Naive B cell (primary cell): ENCODE results near the gene TUBGCP6. TPM values are rescaled to one million over a fixed set of nuclear protein-coding genes. Genes with fewer than 3 reads are reported as not detected.

ENCODE experiments used
- ATAC-seq, 2 donors: fragments of 150-1000 bp; cut with Tn5 transposase; 2 replicates each; pipeline ENCODE4 v1.10.0; 2021; ENCODE audit warnings: low read depth in 2 of 2, mild to moderate bottlenecking in 2 of 2, moderate library complexity in 2 of 2
- DNase-seq: peaks from one replicate; pipeline ENCODE4 v3.0.0; 2022
- H3K27ac Mint-ChIP-seq, 6 donors: one replicate each; pipeline ENCODE4 v1.8.0; 2020 to 2022; ENCODE audit warnings: mild to moderate bottlenecking in 6 of 6, mixed read lengths in 6 of 6, moderate library complexity in 5 of 6, inconsistent platforms in 2 of 6
- H3K27me3 Mint-ChIP-seq, 3 donors: one replicate each; pipeline ENCODE4 v1.8.0; 2021 to 2022; ENCODE audit warnings: mixed read lengths in 3 of 3, mild to moderate bottlenecking in 1 of 3
- H3K36me3 Mint-ChIP-seq, 2 donors: one replicate each; pipeline ENCODE4 v1.8.0; 2020 to 2022; ENCODE audit warnings: mixed read lengths in 2 of 2, inconsistent platforms in 1 of 2, mild to moderate bottlenecking in 1 of 2
- H3K4me1 Mint-ChIP-seq, 3 donors: one replicate each; pipeline ENCODE4 v1.8.0; 2020 to 2022; ENCODE audit warnings: mixed read lengths in 3 of 3, inconsistent platforms in 1 of 3, mild to moderate bottlenecking in 1 of 3, moderate library complexity in 1 of 3
- H3K4me3 Mint-ChIP-seq, 8 donors: one replicate each; pipeline ENCODE4 v1.8.0; 2020 to 2022; ENCODE audit warnings: mild to moderate bottlenecking in 8 of 8, mixed read lengths in 8 of 8, moderate library complexity in 8 of 8, inconsistent platforms in 2 of 8
- H3K9me3 Mint-ChIP-seq, 7 donors: one replicate each; pipeline ENCODE4 v1.8.0; 2020 to 2022; ENCODE audit warnings: mixed read lengths in 7 of 7, mild to moderate bottlenecking in 5 of 7, inconsistent platforms in 2 of 7, moderate library complexity in 1 of 7
- polyA plus RNA-seq, 6 donors: library from polyadenylated mRNA; unstranded; fragments of 300-500 nt; fragmentation: Illumina TruSeq; gene quantifications; one replicate each; pipeline ENCODE4 v1.2.3, GENCODE V29; 2021; ENCODE audit warnings: low read depth in 6 of 6

Gene TUBGCP6
- polyA plus RNA-seq, 6 donors from 2014 or later: 11.6 to 23.2 (median 14.2) TPM

- DNase-seq (no peak), ATAC-seq (no peak)
- Mint-ChIP-seq H3K27ac (no peak overlapping the region), H3K4me1 (no peaks in the 10 kb centered on the region), H3K27me3 (peaks cover 0 to 12% (median 0%) of the 10 kb centered on the region in 3 donors), H3K9me3 (no peaks in the 10 kb centered on the region), H3K36me3 (no peaks in the 10 kb centered on the region), H3K4me3 (no peak overlapping the region)
Observed at GRCh38 chr22:50285568-50286229, 40.9 kb upstream of the TUBGCP6 start.

- H3K9me3 Mint-ChIP-seq: no peaks in the 10 kb centered on the region
- no peaks in the 10 kb centered on the region for H3K36me3 Mint-ChIP-seq
- no peak overlapping the region for H3K4me3 Mint-ChIP-seq
- no peaks in the 10 kb centered on the region for H3K4me1 Mint-ChIP-seq
- DNase-seq (no peak), ATAC-seq (no peak)
- H3K27ac Mint-ChIP-seq: no peak overlapping the region
- H3K27me3 Mint-ChIP-seq: peaks cover 0 to 8% (median 0%) of the 10 kb centered on the region in 3 donors
Observed at GRCh38 chr22:50284479-50284878, 39.7 kb upstream of the TUBGCP6 start.

GRCh38 chr22:50283821-50284220, 39.0 kb upstream of the TUBGCP6 start:
- Mint-ChIP-seq H3K4me3 (no peak overlapping the region), H3K27ac (no peak overlapping the region), H3K36me3 (no peaks in the 10 kb centered on the region), H3K4me1 (no peaks in the 10 kb centered on the region), H3K27me3 (peaks cover 0 to 7% (median 0%) of the 10 kb centered on the region in 3 donors), H3K9me3 (no peaks in the 10 kb centered on the region)
- DNase-seq (no peak), ATAC-seq (no peak)

- Mint-ChIP-seq H3K27ac (no peak overlapping the region), H3K36me3 (no peaks in the 10 kb centered on the region), H3K27me3 (no peaks in the 10 kb centered on the region), H3K4me3 (no peak overlapping the region), H3K4me1 (no peaks in the 10 kb centered on the region), H3K9me3 (no peaks in the 10 kb centered on the region)
- ATAC-seq (peak in 1 of 2 donors; percentile 43), DNase-seq (no peak)
Observed at GRCh38 chr22:50282361-50283155, 37.7 kb upstream of the TUBGCP6 start.

- no peak for ATAC-seq
- no peaks in the 10 kb centered on the region for H3K36me3 Mint-ChIP-seq
Observed at GRCh38 chr22:50281957-50282356, 37.1 kb upstream of the TUBGCP6 start.

GRCh38 chr22:50281384-50281760, 36.5 kb upstream of the TUBGCP6 start:
- ATAC-seq (no peak), DNase-seq (no peak)
- no peaks in the 10 kb centered on the region for H3K36me3 Mint-ChIP-seq
- H3K4me1 Mint-ChIP-seq: no peaks in the 10 kb centered on the region
- no peak overlapping the region for H3K4me3 Mint-ChIP-seq
- no peak overlapping the region for H3K27ac Mint-ChIP-seq
- H3K27me3 Mint-ChIP-seq: no peaks in the 10 kb centered on the region
- H3K9me3 Mint-ChIP-seq: no peaks in the 10 kb centered on the region

More at GRCh38 chr22:50281957-50282356, 37.1 kb upstream of the TUBGCP6 start:
- DNase-seq: no peak
- Mint-ChIP-seq H3K4me3 (no peak overlapping the region), H3K27ac (no peak overlapping the region), H3K9me3 (no peaks in the 10 kb centered on the region), H3K4me1 (no peaks in the 10 kb centered on the region), H3K27me3 (no peaks in the 10 kb centered on the region)

GRCh38 chr22:50280708-50281383, 36.0 kb upstream of the TUBGCP6 start:
- H3K27ac Mint-ChIP-seq: peak overlapping the region in 2 of 6 donors; percentile 44 to 63
- peaks cover 0 to 1% (median 0%) of the 10 kb centered on the region in 3 donors for H3K4me1 Mint-ChIP-seq
- H3K9me3 Mint-ChIP-seq: no peaks in the 10 kb centered on the region
- no peak for DNase-seq
- no peaks in the 10 kb centered on the region for H3K27me3 Mint-ChIP-seq
- H3K4me3 Mint-ChIP-seq: no peak overlapping the region
- no peak for ATAC-seq
- no peaks in the 10 kb centered on the region for H3K36me3 Mint-ChIP-seq

- DNase-seq: no peak
- H3K9me3 Mint-ChIP-seq: no peaks in the 10 kb centered on the region
- peaks cover 0 to 4% (median 2%) of the 10 kb centered on the region in 3 donors for H3K4me1 Mint-ChIP-seq
- no peak overlapping the region for H3K4me3 Mint-ChIP-seq
- H3K36me3 Mint-ChIP-seq: no peaks in the 10 kb centered on the region
- no peak overlapping the region for H3K27ac Mint-ChIP-seq
- ATAC-seq: no peak
- no peaks in the 10 kb centered on the region for H3K27me3 Mint-ChIP-seq
Observed at GRCh38 chr22:50280022-50280707, 35.3 kb upstream of the TUBGCP6 start.

- Mint-ChIP-seq H3K27me3 (peaks cover 0 to 1% (median 0%) of the 10 kb centered on the region in 3 donors), H3K4me3 (no peak overlapping the region), H3K36me3 (no peaks in the 10 kb centered on the region), H3K9me3 (no peaks in the 10 kb centered on the region), H3K4me1 (peaks cover 3 to 8% (median 4%) of the 10 kb centered on the region in 3 donors), H3K27ac (peak overlapping the region in 1 of 6 donors; percentile 44)
- no peak for ATAC-seq
- no peak for DNase-seq
Observed at GRCh38 chr22:50278956-50279619, 34.3 kb upstream of the TUBGCP6 start.

GRCh38 chr22:50278461-50278860, 33.6 kb upstream of the TUBGCP6 start:
- peaks cover 0 to 6% (median 0%) of the 10 kb centered on the region in 3 donors for H3K27me3 Mint-ChIP-seq

GRCh38 chr22:50277761-50278160, 32.9 kb upstream of the TUBGCP6 start:
- Mint-ChIP-seq H3K36me3 (no peaks in the 10 kb centered on the region), H3K27me3 (peaks cover 0 to 6% (median 0%) of the 10 kb centered on the region in 3 donors), H3K27ac (peak overlapping the region in 1 of 6 donors; percentile 56), H3K4me3 (no peak overlapping the region), H3K4me1 (peaks cover 4 to 13% (median 10%) of the 10 kb centered on the region in 3 donors), H3K9me3 (no peaks in the 10 kb centered on the region)
- DNase-seq: no peak
- no peak for ATAC-seq

More at GRCh38 chr22:50278461-50278860, 33.6 kb upstream of the TUBGCP6 start:
- Mint-ChIP-seq H3K9me3 (no peaks in the 10 kb centered on the region), H3K4me1 (peaks cover 4 to 13% (median 7%) of the 10 kb centered on the region in 3 donors), H3K36me3 (no peaks in the 10 kb centered on the region), H3K27ac (no peak overlapping the region), H3K4me3 (no peak overlapping the region)
- no peak for ATAC-seq
- DNase-seq: no peak

GRCh38 chr22:50276143-50276542, 31.3 kb upstream of the TUBGCP6 start:
- no peak overlapping the region for H3K27ac Mint-ChIP-seq
- H3K4me3 Mint-ChIP-seq: no peak overlapping the region
- ATAC-seq: peak; percentile 70 to 78
- peaks cover 4 to 13% (median 11%) of the 10 kb centered on the region in 3 donors for H3K4me1 Mint-ChIP-seq
- no peaks in the 10 kb centered on the region for H3K36me3 Mint-ChIP-seq
- DNase-seq: peak; percentile 38
- H3K9me3 Mint-ChIP-seq: no peaks in the 10 kb centered on the region
- H3K27me3 Mint-ChIP-seq: peaks cover 0 to 6% (median 0%) of the 10 kb centered on the region in 3 donors
